Right atrium auricular region (tissue), 2 donors: ENCODE results near the gene FAU. TPM values are rescaled to one million over a fixed set of nuclear protein-coding genes. Genes with fewer than 3 reads are reported as not detected.
"Not testable (repeated sequence)": the region's sequence is repeated elsewhere in the genome, so short reads cannot be mapped to it uniquely, and the experiment has no call there.

Source experiments
- DNase-seq: peaks from one replicate; pipeline ENCODE4 v3.0.0-alpha.2; 2019; ENCODE audit warnings: low spot score
- H3K27ac ChIP-seq, 2 donors: fragments of 200-600 bp; sonication (generic); 1 replicate in 1 of 2; 2 replicates in 1 of 2; pipeline ENCODE4 v1.5.1; 2016 to 2019
- H3K27me3 ChIP-seq, 2 donors: fragments of 200-600 bp; sonication (generic); one replicate each; pipeline versions ENCODE4 v1.5.1 to v1.6.0; 2017 to 2019
- H3K36me3 ChIP-seq: fragments of 200-600 bp; sonication (generic); one replicate; pipeline ENCODE4 v1.5.1; 2016
- H3K4me1 ChIP-seq, 2 donors: fragments of 200-600 bp; sonication (generic); one replicate each; pipeline versions ENCODE4 v1.5.1 to v1.6.0; 2017 to 2019
- H3K4me3 ChIP-seq, 2 donors: fragments of 200-600 bp; sonication (generic); 1 replicate in 1 of 2; 2 replicates in 1 of 2; pipeline ENCODE4 v1.5.1; 2017 to 2019; ENCODE audit warnings: mild to moderate bottlenecking in 1 of 2, moderate library complexity in 1 of 2
- H3K9me3 ChIP-seq, 2 donors: fragments of 200-600 bp; sonication (generic); one replicate each; pipeline ENCODE4 v1.5.1; 2019
- total RNA-seq, 2 donors: library from RNA; depleted of rRNA; stranded (reverse); fragments of >200 nt; gene quantifications; one replicate each; pipeline ENCODE4 v1.1.0, GENCODE V29; 2016
- TF ChIP-seq, protein P1 (sequence below), 2 donors: fragments of 200-600 bp; sonication (generic); IDR thresholded peaks; one replicate each; pipeline ENCODE4 v1.5.1; 2019; ENCODE audit warnings: antibody characterized with exemption in 2 of 2

The FAU gene
- total RNA-seq, 2 donors from 2014 or later: 361 to 585 TPM

DNA sequence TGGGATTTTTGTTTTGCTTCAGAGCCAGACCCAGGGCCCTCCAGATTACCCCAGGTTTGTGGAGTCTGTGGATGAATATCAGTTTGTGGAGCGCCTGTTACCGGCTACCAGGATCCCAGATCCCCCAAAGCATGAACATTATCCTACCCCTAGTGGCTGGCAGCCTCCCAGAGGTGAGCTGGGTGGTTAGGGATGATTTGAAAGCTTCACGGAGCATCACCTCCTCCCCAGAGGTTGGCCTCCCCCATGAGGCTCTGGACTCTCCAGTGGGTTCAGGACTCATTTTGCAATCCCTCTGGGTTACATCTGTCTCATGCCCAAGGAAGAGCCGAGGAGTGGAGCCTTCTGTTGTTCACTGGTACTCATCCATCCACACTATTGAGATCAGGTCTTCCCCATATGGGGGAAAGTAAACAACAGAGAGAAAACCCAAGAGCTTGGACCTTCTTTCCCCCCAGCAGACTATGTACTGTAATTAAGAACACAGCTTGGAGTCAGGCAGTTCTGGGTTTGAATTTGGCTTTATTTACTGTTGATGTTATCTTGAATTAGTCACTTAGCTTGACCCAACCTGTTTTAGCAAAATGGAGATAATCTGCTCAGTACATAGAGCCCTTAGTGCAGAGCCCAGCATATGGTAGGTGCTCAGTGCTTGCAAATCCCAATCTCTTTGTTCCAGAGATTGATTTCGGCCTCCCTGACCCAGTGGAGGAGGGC is 2.7 kb upstream of the FAU start:
- DNase-seq: no peak
- Histone ChIP-seq H3K36me3 (peaks cover 65% of the 10 kb centered on the region), H3K27me3 (no peaks in the 10 kb centered on the region), H3K27ac (no peak overlapping the region), H3K9me3 (no peaks in the 10 kb centered on the region), H3K4me3 (no peak overlapping the region), H3K4me1 (peaks cover 0 to 23% of the 10 kb centered on the region in 2 donors)
- TF ChIP-seq, protein P1, sequence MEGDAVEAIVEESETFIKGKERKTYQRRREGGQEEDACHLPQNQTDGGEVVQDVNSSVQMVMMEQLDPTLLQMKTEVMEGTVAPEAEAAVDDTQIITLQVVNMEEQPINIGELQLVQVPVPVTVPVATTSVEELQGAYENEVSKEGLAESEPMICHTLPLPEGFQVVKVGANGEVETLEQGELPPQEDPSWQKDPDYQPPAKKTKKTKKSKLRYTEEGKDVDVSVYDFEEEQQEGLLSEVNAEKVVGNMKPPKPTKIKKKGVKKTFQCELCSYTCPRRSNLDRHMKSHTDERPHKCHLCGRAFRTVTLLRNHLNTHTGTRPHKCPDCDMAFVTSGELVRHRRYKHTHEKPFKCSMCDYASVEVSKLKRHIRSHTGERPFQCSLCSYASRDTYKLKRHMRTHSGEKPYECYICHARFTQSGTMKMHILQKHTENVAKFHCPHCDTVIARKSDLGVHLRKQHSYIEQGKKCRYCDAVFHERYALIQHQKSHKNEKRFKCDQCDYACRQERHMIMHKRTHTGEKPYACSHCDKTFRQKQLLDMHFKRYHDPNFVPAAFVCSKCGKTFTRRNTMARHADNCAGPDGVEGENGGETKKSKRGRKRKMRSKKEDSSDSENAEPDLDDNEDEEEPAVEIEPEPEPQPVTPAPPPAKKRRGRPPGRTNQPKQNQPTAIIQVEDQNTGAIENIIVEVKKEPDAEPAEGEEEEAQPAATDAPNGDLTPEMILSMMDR (IDR thresholded peaks at IDR 0.05): no peak

DNA sequence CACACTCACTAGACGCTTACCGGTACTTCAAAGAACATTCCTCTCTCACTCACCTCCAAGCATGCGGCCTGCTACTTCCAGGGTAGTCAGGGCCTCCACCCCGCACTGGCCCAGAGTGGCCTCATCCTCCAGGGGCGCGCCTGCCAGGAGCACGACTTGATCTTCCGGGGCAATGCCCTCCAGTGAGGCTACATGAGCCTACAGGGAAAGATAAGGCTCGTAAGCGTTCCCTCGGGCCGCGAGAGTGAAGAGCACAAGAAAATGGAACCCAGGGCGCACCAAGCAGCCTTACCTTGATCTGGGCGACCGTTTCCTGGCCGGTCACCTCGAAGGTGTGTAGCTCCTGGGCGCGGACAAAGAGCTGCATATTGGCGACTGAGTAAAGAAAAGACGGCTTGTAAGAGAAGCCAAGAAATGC is 478 bp downstream of the FAU start:
- Histone ChIP-seq H3K27me3 (no peaks in the 10 kb centered on the region), H3K9me3 (no peaks in the 10 kb centered on the region), H3K27ac (peak overlapping the region; percentile 91 to 92), H3K4me3 (peak overlapping the region; percentile 85 to 96), H3K36me3 (peaks cover 51% of the 10 kb centered on the region), H3K4me1 (peaks cover 0 to 37% of the 10 kb centered on the region in 2 donors)
- DNase-seq: no peak
- TF ChIP-seq, protein P1 (IDR thresholded peaks at IDR 0.05): no peak

DNA sequence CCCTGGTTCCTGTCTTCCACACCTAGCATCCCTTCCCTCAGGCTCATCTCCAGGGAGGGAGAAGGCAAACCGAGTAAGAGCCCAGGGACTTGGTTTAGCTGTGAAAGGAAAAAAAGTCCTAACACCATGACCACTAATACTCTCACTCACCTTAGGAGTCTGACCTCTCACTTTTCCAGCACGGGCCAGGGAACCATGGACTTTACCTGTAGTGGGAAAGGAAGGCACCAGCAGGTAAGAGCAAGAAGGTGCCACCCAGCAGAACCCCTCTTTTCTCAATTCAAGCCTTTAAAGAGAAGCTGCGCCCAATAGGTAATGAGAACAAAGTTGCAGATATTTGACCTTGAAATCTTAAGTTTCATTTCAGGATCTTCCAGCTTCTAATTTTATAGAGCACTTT is 1.1 kb downstream of the FAU start:
- Histone ChIP-seq H3K4me3 (peak overlapping the region; percentile 85 to 96), H3K9me3 (no peaks in the 10 kb centered on the region), H3K27ac (peak overlapping the region; percentile 91 to 92), H3K27me3 (no peaks in the 10 kb centered on the region), H3K36me3 (peaks cover 47% of the 10 kb centered on the region), H3K4me1 (peaks cover 0 to 44% of the 10 kb centered on the region in 2 donors)
- no peak for DNase-seq
- TF ChIP-seq, protein P1 (IDR thresholded peaks at IDR 0.05): no peak

DNA sequence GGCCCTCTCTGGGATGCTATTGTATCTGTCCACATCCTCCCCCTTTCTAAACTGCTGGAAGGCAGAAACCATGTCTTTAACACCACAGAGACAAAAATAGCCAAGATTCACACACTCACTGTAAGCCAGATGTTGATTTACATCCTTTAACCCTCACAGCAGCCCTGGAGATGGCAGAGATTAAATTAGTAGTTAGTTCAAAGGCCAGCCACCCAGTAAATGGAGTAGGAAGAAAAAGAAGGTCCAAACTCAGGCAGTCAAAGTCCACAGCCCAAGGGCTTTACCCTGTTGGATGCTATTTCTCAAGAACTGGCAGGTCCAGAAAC is 2.3 kb downstream of the FAU start:
- TF ChIP-seq, protein P1 (IDR thresholded peaks at IDR 0.05): no peak
- Histone ChIP-seq H3K4me1 (peaks cover 0 to 47% of the 10 kb centered on the region in 2 donors), H3K27me3 (no peaks in the 10 kb centered on the region), H3K27ac (no peak overlapping the region), H3K4me3 (no peak overlapping the region), H3K9me3 (no peaks in the 10 kb centered on the region), H3K36me3 (peaks cover 35% of the 10 kb centered on the region)
- no peak for DNase-seq

DNA sequence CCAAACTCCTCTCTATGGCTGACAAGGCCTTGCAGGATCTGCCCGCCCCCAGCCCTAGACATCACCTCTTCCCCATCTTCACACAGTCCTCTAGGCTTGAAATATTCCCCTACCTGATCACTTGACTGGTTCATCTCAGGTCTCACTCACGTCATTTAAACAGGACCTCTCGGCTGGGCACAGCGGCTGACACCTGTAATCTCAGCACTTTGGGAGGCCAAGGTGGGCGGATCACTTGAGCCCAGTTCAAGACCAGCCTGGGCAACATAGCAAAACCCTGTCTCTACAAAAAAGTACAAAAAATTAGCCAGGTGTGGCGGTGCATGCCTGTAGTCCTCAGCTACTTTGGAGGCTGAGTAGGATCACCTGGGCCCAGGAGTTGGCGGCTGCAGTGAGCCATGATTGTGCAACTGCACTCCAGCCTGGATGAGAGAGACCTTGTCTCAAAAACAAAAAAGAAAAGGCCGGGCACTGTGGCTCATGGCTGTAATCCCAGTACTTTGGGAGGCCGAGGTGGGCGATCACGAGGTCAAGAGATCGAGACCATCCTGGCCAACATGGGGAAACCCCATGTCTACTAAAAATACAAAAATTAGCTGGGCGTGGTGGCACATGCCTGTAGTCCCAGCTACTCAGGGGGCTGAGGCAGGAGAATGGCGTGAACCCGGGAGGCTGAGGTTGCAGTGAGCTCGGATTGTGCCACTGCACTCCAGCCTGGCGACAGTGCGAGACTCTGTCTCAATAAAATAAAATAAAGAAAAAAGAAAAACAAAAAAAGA is 2.9 kb downstream of the FAU start:
- Histone ChIP-seq H3K27ac (peak overlapping the region in 1 of 2 donors; percentile 8), H3K36me3 (peaks cover 34% of the 10 kb centered on the region), H3K4me1 (peaks cover 0 to 47% of the 10 kb centered on the region in 2 donors)
- DNase-seq, H3K9me3 ChIP-seq, H3K4me3 ChIP-seq, H3K27me3 ChIP-seq: not testable (repeated sequence)

DNA sequence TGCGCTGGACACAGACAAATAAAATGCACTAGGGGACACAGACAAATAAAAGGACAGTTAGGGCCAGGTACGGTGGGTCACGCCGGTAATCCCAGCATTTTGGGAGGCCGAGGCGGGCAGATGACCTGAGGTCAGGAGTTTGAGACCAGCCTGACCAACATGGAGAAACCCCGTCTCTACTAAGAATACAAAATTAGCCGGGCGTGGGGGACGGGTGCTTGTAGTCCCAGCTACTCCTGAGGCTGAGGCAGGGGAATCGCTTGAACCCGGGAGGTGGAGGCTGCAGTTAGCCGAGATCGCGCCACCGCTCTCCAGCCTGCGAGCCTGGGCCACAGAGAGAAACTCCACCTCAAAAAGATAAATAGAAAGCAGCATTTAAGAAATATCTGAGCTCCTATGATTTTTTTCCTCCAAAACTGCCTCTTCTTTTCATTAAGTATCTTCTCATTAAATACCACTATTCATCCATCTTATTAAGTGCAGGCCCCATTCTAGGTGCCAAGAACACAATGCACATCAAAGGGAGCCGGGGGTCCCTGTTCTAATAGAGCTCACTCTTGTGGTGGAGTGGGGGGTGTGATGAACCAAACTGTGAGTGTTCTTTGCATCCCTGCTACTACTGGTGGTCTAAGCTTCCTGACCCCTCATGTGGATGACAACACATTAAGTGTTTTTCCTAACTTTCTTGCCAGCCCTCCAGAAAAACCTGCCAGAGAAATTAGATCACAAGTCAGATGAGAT is 3.7 kb downstream of the FAU start:
- TF ChIP-seq, protein P1 (IDR thresholded peaks at IDR 0.05): peak in 1 of 2 donors; percentile 34
- H3K27ac ChIP-seq: peak overlapping the region; percentile 57 to 75
- peaks cover 34% of the 10 kb centered on the region for H3K36me3 ChIP-seq
- no peak for DNase-seq
- no peaks in the 10 kb centered on the region for H3K27me3 ChIP-seq
- no peaks in the 10 kb centered on the region for H3K9me3 ChIP-seq
- no peak overlapping the region for H3K4me3 ChIP-seq
- peaks cover 0 to 52% of the 10 kb centered on the region in 2 donors for H3K4me1 ChIP-seq
